Measurements from ENCODE around the gene PCDHGA11. TPM values are rescaled to one million over a fixed set of nuclear protein-coding genes. Genes with fewer than 3 reads are reported as not detected.
"Not testable (repeated sequence)": the region's sequence is repeated elsewhere in the genome, so short reads cannot be mapped to it uniquely, and the experiment has no call there.

PCDHGA11 gene
- total and polyA plus RNA-seq, 8 donors = 2.5 to 4.1 (median 3.4) TPM

DNA sequence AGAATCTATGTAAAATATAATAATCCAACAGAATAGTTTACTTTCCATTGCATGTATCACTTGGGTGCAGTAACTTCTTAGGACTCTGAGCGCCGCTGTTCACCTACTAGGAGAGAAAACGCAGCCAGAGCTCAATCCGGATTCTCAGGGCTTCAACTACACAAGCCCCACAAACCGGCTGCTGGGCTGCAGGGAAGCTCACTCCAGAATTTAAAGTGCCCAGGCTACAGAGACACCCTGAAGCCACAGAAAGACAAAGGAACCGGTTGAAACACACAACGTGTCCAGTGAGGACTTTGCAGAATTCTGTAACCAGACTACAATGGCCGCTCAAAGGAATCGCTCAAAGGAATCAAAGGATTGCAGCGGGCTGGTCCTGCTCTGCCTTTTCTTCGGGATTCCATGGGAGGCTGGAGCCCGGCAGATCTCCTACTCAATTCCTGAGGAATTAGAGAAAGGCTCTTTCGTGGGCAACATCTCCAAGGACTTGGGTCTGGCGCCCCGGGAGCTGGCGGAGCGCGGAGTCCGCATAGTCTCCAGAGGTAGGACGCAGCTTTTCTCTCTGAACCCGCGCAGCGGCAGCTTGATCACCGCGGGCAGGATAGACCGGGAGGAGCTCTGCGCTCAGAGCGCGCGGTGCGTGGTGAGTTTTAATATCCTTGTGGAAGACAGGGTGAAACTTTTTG is 7.9 kb upstream of the PCDHGA11 start, which contains the start of gene PCDHGA10:
TSS of gene PCDHGA10 (plus strand) at position 134 of the 686 bp plus-strand sequence. CDS start at position 323, 189 bp downstream.
- peaks cover 25 to 94% of the 10 kb centered on the region in 2 donors for H3K27me3 ChIP-seq
- H3K9me3 ChIP-seq = peaks cover 0 to 63% of the 10 kb centered on the region in 2 donors
- DNase-seq = peak in 2 of 4 donors; percentile 24 to 80

DNA sequence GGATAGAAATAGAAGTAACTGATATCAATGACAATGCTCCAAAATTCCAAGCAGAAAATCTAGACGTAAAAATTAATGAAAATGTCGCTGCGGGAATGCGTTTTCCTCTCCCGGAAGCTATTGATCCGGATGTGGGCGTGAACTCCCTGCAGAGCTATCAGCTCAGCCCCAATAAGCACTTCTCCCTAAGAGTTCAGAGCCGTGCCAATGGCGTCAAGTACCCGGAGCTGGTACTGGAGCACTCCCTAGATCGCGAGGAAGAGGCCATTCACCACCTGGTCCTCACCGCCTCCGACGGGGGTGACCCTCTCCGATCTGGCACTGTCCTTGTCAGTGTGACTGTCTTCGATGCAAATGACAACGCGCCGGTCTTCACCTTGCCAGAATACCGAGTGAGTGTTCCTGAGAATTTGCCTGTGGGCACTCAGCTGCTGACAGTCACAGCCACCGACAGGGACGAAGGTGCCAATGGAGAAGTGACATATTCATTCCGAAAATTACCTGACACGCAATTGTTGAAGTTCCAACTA is 7.2 kb upstream of the PCDHGA11 start:
- peaks cover 28 to 94% of the 10 kb centered on the region in 2 donors for H3K27me3 ChIP-seq
- H3K36me3 ChIP-seq = no peaks in the 10 kb centered on the region
- H3K4me3 ChIP-seq = peak overlapping the region in 1 of 2 donors; percentile 33
- intact Hi-C loops (cut with DNase I) = loop anchor here in 1 of 2 donors (10.0 kb wide), 2 partner anchors 111 to 151 kb away; no protein-coding TSS in a partner anchor
- no peak for ATAC-seq
- H3K4me1 ChIP-seq = peaks cover 0 to 5% of the 10 kb centered on the region in 2 donors
- TF ChIP-seq, protein P1, sequence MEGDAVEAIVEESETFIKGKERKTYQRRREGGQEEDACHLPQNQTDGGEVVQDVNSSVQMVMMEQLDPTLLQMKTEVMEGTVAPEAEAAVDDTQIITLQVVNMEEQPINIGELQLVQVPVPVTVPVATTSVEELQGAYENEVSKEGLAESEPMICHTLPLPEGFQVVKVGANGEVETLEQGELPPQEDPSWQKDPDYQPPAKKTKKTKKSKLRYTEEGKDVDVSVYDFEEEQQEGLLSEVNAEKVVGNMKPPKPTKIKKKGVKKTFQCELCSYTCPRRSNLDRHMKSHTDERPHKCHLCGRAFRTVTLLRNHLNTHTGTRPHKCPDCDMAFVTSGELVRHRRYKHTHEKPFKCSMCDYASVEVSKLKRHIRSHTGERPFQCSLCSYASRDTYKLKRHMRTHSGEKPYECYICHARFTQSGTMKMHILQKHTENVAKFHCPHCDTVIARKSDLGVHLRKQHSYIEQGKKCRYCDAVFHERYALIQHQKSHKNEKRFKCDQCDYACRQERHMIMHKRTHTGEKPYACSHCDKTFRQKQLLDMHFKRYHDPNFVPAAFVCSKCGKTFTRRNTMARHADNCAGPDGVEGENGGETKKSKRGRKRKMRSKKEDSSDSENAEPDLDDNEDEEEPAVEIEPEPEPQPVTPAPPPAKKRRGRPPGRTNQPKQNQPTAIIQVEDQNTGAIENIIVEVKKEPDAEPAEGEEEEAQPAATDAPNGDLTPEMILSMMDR (IDR thresholded peaks at IDR 0.05) = no peak
- peak in 1 of 4 donors; percentile 48 for DNase-seq
- peaks cover 0 to 64% of the 10 kb centered on the region in 2 donors for H3K9me3 ChIP-seq
- no peak overlapping the region for H3K27ac ChIP-seq

More for the DNA sequence above, 7.9 kb upstream of the PCDHGA11 start, which contains the start of gene PCDHGA10:
- Histone ChIP-seq H3K4me1 (peaks cover 0 to 5% of the 10 kb centered on the region in 2 donors), H3K27ac (no peak within 1 kb of the TSS), H3K4me3 (peak within 1 kb of the TSS in 1 of 2 donors; percentile 33), H3K36me3 (no peaks in the 10 kb centered on the region)
- ATAC-seq = peak; percentile 71
- intact Hi-C loops (cut with DNase I) = loop anchor here in 1 of 2 donors (10.0 kb wide), 2 partner anchors 112 to 152 kb away; no protein-coding TSS in a partner anchor
- TF ChIP-seq, protein P1 (IDR thresholded peaks at IDR 0.05) = peak; percentile 29 to 49

DNA sequence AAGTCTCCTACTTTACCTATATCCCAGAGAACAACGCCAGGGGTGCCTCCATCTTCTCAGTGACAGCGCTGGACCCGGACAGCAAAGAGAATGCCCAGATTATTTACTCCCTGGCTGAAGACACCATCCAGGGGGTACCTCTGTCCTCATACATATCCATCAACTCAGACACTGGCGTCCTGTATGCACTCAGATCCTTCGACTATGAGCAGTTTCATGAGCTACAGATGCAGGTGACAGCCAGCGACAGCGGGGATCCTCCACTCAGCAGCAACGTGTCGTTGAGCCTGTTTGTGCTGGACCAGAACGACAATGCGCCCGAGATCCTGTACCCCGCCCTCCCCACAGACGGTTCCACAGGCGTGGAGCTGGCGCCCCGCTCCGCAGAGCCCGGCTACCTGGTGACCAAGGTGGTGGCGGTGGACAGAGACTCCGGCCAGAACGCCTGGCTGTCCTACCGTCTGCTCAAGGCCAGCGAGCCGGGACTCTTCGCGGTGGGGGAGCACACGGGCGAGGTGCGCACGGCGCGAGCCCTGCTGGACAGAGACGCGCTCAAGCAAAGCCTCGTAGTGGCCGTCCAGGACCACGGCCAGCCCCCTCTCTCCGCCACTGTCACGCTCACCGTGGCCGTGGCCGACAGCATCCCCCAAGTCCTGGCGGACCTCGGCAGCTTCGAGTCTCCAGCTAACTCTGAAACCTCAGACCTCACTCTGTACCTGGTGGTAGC is 6.1 kb upstream of the PCDHGA11 start:
- H3K4me3 ChIP-seq, H3K4me1 ChIP-seq, H3K36me3 ChIP-seq, ATAC-seq, H3K27ac ChIP-seq: not testable (repeated sequence)
- intact Hi-C loops (cut with DNase I) = loop anchor here in 1 of 2 donors (10.0 kb wide), 2 partner anchors 110 to 150 kb away; no protein-coding TSS in a partner anchor
- Histone ChIP-seq H3K27me3 (peaks cover 31 to 94% of the 10 kb centered on the region in 2 donors), H3K9me3 (peaks cover 6 to 64% of the 10 kb centered on the region in 2 donors)
- peak in 1 of 4 donors; percentile 58 for DNase-seq

DNA sequence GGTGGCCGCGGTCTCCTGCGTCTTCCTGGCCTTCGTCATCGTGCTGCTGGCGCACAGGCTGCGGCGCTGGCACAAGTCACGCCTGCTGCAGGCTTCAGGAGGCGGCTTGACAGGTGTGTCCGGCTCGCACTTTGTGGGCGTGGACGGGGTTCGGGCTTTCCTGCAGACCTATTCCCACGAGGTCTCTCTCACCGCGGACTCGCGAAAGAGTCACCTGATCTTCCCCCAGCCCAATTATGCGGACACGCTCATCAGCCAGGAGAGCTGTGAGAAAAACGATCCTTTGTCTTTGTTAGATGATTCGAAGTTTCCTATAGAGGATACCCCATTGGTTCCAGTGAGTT is 5.6 kb upstream of the PCDHGA11 start:
- H3K4me1 ChIP-seq, H3K27ac ChIP-seq, H3K4me3 ChIP-seq, H3K36me3 ChIP-seq, ATAC-seq: not testable (repeated sequence)
- DNase-seq = peak in 1 of 4 donors; percentile 43
- intact Hi-C loops (cut with DNase I) = loop anchor here in 1 of 2 donors (10.0 kb wide), 2 partner anchors 110 to 150 kb away; no protein-coding TSS in a partner anchor
- Histone ChIP-seq H3K9me3 (peaks cover 7 to 64% of the 10 kb centered on the region in 2 donors), H3K27me3 (peaks cover 29 to 94% of the 10 kb centered on the region in 2 donors)

DNA sequence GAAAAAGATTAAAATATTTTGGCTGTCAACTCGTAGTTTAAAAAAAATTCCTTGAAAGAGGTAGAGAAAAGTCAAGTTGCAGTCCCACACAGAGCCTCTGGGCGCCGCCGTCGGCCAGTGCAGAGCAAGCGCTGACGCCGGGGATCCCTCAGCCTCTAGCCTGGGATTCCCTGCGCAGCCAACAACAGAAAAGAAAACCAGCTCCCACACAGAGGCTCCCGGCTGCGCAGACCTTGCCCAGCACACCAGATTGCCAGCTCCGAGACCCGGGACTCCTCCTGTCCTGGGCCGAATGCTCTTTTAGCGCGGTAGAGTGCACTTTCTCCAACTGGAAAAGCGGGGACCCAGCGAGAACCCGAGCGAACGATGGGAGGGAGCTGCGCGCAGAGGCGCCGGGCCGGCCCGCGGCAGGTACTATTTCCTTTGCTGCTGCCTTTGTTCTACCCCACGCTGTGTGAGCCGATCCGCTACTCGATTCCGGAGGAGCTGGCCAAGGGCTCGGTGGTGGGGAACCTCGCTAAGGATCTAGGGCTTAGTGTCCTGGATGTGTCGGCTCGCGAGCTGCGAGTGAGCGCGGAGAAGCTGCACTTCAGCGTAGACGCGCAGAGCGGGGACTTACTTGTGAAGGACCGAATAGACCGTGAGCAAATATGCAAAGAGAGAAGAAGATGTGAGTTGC is 3.2 kb upstream of the PCDHGA11 start, which contains the start of gene PCDHGB7:
TSS of gene PCDHGB7 (plus strand) at position 184 of the 679 bp plus-strand sequence. CDS start at position 367, 183 bp downstream.
- ATAC-seq = peak; percentile 97
- peaks cover 7 to 75% of the 10 kb centered on the region in 2 donors for H3K9me3 ChIP-seq
- intact Hi-C loops (cut with DNase I) = loop anchor here in 1 of 2 donors (10.0 kb wide), 2 partner anchors 107 to 147 kb away; no protein-coding TSS in a partner anchor

More for the DNA sequence above, 3.2 kb upstream of the PCDHGA11 start, which contains the start of gene PCDHGB7:
- TF ChIP-seq, protein P1 (IDR thresholded peaks at IDR 0.05) = peak; percentile 62 to 67
- H3K4me1 ChIP-seq = peaks cover 3 to 10% of the 10 kb centered on the region in 2 donors
- H3K27ac ChIP-seq = peak within 1 kb of the TSS in 1 of 2 donors; percentile 7
- H3K36me3 ChIP-seq = not testable (repeated sequence)
- H3K27me3 ChIP-seq = peaks cover 39 to 99% of the 10 kb centered on the region in 2 donors
- peak within 1 kb of the TSS; percentile 19 to 44 for H3K4me3 ChIP-seq
- DNase-seq = peak; percentile 42 to 92 (median 68)
